Measurements from ENCODE around the gene CIT. TPM values are rescaled to one million over a fixed set of nuclear protein-coding genes. Genes with fewer than 3 reads are reported as not detected.
A peak's percentile ranks its signal among the peaks of the same experiment; 100 is the strongest.

The CIT gene
- total RNA-seq, 2 donors from 2014 or later = 64.2 to 88.1 TPM

- Mint-ChIP-seq H3K4me3 (no peak overlapping the region), H3K27ac (no peak overlapping the region), H3K27me3 (no peaks in the 10 kb centered on the region), H3K4me1 (no peaks in the 10 kb centered on the region), H3K9me3 (peaks cover 4% of the 10 kb centered on the region), H3K36me3 (ENCODE audit: low read depth) (peaks cover 7% of the 10 kb centered on the region)
- no peak for ATAC-seq (replicated peaks)
Observed at GRCh38 chr12:119836781-119837180, 40.3 kb downstream of the CIT start.

- Mint-ChIP-seq H3K27me3 (no peaks in the 10 kb centered on the region), H3K9me3 (peaks cover 4% of the 10 kb centered on the region), H3K36me3 (ENCODE audit: low read depth) (peaks cover 7% of the 10 kb centered on the region), H3K4me1 (no peaks in the 10 kb centered on the region), H3K4me3 (no peak overlapping the region), H3K27ac (no peak overlapping the region)
- no peak for ATAC-seq (replicated peaks)
Observed at GRCh38 chr12:119835068-119835467, 42.1 kb downstream of the CIT start.

- no peaks in the 10 kb centered on the region for H3K4me1 Mint-ChIP-seq
- H3K27me3 Mint-ChIP-seq = no peaks in the 10 kb centered on the region
- ATAC-seq (replicated peaks) = peak; percentile 32
- no peak overlapping the region for H3K27ac Mint-ChIP-seq
- H3K4me3 Mint-ChIP-seq = no peak overlapping the region
- H3K36me3 Mint-ChIP-seq (ENCODE audit: low read depth) = peaks cover 7% of the 10 kb centered on the region
- peaks cover 4% of the 10 kb centered on the region for H3K9me3 Mint-ChIP-seq
Observed at GRCh38 chr12:119829439-119829838, 47.7 kb downstream of the CIT start.

DNA sequence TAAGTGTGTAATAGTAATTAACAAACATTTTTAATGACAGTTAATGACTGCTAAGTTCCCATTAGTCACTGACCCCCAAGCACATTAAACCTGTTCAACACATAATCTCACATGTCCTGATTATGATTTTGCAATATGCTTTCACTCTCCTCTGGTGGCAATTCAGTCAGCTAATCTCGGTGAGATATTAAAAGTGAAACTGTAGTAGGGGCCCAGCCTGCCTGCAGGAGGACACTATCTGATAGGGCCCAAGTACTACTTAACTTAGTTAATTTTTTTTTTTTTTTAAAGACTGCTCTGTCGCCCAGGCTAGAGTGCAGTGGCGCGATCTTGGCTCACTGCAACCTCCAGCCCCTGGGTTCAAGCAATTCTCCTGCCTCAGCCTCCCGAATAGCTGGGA lies 48.8 kb downstream of the CIT start:
- H3K36me3 Mint-ChIP-seq (ENCODE audit: low read depth) = peaks cover 7% of the 10 kb centered on the region
- H3K27ac Mint-ChIP-seq = no peak overlapping the region
- H3K9me3 Mint-ChIP-seq = peaks cover 4% of the 10 kb centered on the region
- ATAC-seq (replicated peaks) = peak; percentile 42
- no peak overlapping the region for H3K4me3 Mint-ChIP-seq
- H3K4me1 Mint-ChIP-seq = peaks cover under 1% of the 10 kb centered on the region
- no peaks in the 10 kb centered on the region for H3K27me3 Mint-ChIP-seq

DNA sequence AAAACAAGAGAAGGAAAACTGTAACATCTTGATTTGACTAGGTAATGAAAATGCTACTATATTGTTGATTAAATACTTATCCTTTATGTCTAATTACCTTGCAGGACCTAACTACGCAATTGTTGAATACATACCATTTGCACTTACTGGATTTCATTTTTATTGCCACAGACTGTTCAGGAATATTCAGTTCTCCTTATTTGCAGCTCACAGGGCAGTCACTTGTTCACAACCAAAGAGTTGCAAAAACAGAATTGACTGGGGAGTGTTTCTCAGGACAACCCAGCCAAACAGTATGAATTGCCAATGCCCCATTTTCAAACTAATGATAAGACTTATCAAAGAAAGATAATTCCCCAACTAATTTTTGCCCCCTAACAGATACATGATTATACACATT lies 49.4 kb downstream of the CIT start:
- peaks cover 5% of the 10 kb centered on the region for H3K4me1 Mint-ChIP-seq
- peaks cover 3% of the 10 kb centered on the region for H3K36me3 Mint-ChIP-seq (ENCODE audit: low read depth)
- H3K9me3 Mint-ChIP-seq = peaks cover 1% of the 10 kb centered on the region
- no peak for ATAC-seq (replicated peaks)
- H3K27ac Mint-ChIP-seq = no peak overlapping the region
- H3K4me3 Mint-ChIP-seq = no peak overlapping the region
- no peaks in the 10 kb centered on the region for H3K27me3 Mint-ChIP-seq

DNA sequence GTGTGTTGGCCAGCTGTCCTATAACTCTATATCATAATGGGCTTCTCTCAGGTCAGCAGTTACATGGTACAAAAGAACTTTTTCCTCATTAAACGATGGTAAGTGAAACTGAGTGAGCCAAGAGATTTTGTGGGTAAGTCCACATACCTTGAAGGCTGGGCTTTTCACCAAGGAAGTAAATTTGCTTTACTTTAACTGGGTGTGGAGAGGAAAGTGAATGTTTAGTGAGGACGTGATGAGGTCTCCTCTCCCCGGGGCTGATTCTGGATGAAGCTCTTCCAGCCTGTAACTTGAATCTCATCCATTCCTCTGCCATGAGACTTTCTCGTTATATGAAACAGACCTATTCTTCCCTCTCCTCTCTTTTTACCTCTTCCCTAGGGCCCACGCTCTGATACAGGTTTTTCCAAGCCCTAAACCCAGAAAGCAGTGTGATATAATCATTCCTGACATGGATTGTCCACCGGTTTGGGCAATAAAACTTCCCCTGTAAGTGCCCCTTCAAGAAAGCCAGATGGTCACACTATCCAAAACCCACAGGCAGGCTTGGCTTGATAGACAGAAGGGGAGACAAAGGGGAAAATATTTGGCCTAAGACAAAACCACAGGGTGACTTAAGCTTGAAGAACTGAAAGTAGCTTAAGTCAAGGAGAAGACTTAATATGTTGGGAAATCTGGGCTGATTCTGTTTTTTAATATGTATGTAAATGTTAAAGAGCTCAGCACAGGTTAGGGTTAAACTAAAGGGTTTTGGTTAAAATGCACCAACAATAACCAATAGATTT lies 50.3 kb downstream of the CIT start:
- Mint-ChIP-seq H3K36me3 (ENCODE audit: low read depth) (no peaks in the 10 kb centered on the region), H3K27ac (no peak overlapping the region), H3K27me3 (no peaks in the 10 kb centered on the region)

GRCh38 chr12:119825262-119825661 lies 51.9 kb downstream of the CIT start:
- H3K9me3 Mint-ChIP-seq = no peaks in the 10 kb centered on the region
- no peaks in the 10 kb centered on the region for H3K27me3 Mint-ChIP-seq
- H3K36me3 Mint-ChIP-seq (ENCODE audit: low read depth) = no peaks in the 10 kb centered on the region
- no peak overlapping the region for H3K27ac Mint-ChIP-seq
- peaks cover 5% of the 10 kb centered on the region for H3K4me1 Mint-ChIP-seq
- no peak overlapping the region for H3K4me3 Mint-ChIP-seq
- ATAC-seq (replicated peaks) = no peak

More for the DNA sequence above, 50.3 kb downstream of the CIT start:
- no peak for ATAC-seq (replicated peaks)
- no peak overlapping the region for H3K4me3 Mint-ChIP-seq
- peaks cover 5% of the 10 kb centered on the region for H3K4me1 Mint-ChIP-seq
- H3K9me3 Mint-ChIP-seq = no peaks in the 10 kb centered on the region

GRCh38 chr12:119822046-119822445 lies 55.1 kb downstream of the CIT start:
- Mint-ChIP-seq H3K9me3 (no peaks in the 10 kb centered on the region), H3K27ac (peak overlapping the region; percentile 44), H3K36me3 (ENCODE audit: low read depth) (no peaks in the 10 kb centered on the region), H3K27me3 (no peaks in the 10 kb centered on the region), H3K4me1 (peaks cover 5% of the 10 kb centered on the region), H3K4me3 (no peak overlapping the region)
- no peak for ATAC-seq (replicated peaks)

- Mint-ChIP-seq H3K4me1 (peaks cover 5% of the 10 kb centered on the region), H3K36me3 (ENCODE audit: low read depth) (no peaks in the 10 kb centered on the region), H3K4me3 (no peak overlapping the region), H3K27me3 (no peaks in the 10 kb centered on the region), H3K9me3 (no peaks in the 10 kb centered on the region), H3K27ac (no peak overlapping the region)
- ATAC-seq (replicated peaks) = no peak
Observed at GRCh38 chr12:119819322-119819721, 57.8 kb downstream of the CIT start.

- Mint-ChIP-seq H3K4me1 (no peaks in the 10 kb centered on the region), H3K27me3 (no peaks in the 10 kb centered on the region), H3K4me3 (no peak overlapping the region), H3K9me3 (no peaks in the 10 kb centered on the region), H3K27ac (no peak overlapping the region), H3K36me3 (ENCODE audit: low read depth) (no peaks in the 10 kb centered on the region)
- no peak for ATAC-seq (replicated peaks)
Observed at GRCh38 chr12:119817546-119818343, 59.4 kb downstream of the CIT start.

DNA sequence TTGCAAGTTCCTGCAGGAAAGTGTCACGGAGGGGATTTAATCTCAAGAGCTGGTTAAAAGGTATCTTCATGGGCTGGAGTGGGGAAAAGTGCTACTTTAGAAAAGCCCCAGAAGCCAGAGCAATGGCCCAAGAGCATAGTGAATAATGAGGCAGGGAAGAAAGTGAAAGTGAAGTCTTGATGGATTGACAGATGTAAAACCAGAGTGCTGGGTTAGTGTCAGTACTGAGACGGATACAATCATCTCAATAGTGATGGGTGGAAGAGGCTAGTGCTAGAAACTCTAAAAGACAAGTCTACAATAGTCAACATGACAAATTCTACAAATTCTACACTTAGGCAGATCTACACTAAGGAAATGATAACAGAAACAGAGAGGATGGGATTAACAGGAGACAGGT lies 68.1 kb downstream of the CIT start:
- no peaks in the 10 kb centered on the region for H3K36me3 Mint-ChIP-seq (ENCODE audit: low read depth)

DNA sequence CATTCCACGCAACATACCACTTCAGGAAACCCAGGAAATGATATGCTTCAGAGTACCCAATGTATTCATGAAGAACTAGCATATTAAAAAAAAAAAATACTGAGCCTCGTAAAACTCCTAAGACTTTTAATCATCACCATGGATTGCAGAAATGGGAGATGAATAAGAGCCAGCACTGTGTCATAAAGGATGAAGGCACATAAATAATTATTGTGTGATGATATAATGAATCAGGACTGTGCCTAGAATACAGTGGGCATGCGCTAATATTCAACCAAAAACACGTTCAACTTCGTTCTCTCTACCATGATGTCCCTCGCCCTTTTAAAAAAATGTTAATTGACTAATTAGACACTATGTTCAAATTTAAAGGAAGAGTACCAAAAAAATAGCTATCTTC lies 68.7 kb downstream of the CIT start:
- no peaks in the 10 kb centered on the region for H3K36me3 Mint-ChIP-seq (ENCODE audit: low read depth)
- no peak overlapping the region for H3K4me3 Mint-ChIP-seq
- no peaks in the 10 kb centered on the region for H3K9me3 Mint-ChIP-seq
- peaks cover 4% of the 10 kb centered on the region for H3K4me1 Mint-ChIP-seq
- no peaks in the 10 kb centered on the region for H3K27me3 Mint-ChIP-seq
- no peak for ATAC-seq (replicated peaks)
- H3K27ac Mint-ChIP-seq = no peak overlapping the region

More for the DNA sequence above, 68.1 kb downstream of the CIT start:
- H3K27ac Mint-ChIP-seq = no peak overlapping the region
- no peak overlapping the region for H3K4me3 Mint-ChIP-seq
- no peaks in the 10 kb centered on the region for H3K27me3 Mint-ChIP-seq
- no peaks in the 10 kb centered on the region for H3K9me3 Mint-ChIP-seq
- ATAC-seq (replicated peaks) = peak; percentile 64
- H3K4me1 Mint-ChIP-seq = peaks cover 4% of the 10 kb centered on the region

- H3K27ac Mint-ChIP-seq = no peak overlapping the region
- H3K4me3 Mint-ChIP-seq = no peak overlapping the region
- no peaks in the 10 kb centered on the region for H3K27me3 Mint-ChIP-seq
- H3K36me3 Mint-ChIP-seq (ENCODE audit: low read depth) = no peaks in the 10 kb centered on the region
- H3K9me3 Mint-ChIP-seq = no peaks in the 10 kb centered on the region
- ATAC-seq (replicated peaks) = no peak
- peaks cover 4% of the 10 kb centered on the region for H3K4me1 Mint-ChIP-seq
Observed at GRCh38 chr12:119807380-119807779, 69.7 kb downstream of the CIT start.

DNA sequence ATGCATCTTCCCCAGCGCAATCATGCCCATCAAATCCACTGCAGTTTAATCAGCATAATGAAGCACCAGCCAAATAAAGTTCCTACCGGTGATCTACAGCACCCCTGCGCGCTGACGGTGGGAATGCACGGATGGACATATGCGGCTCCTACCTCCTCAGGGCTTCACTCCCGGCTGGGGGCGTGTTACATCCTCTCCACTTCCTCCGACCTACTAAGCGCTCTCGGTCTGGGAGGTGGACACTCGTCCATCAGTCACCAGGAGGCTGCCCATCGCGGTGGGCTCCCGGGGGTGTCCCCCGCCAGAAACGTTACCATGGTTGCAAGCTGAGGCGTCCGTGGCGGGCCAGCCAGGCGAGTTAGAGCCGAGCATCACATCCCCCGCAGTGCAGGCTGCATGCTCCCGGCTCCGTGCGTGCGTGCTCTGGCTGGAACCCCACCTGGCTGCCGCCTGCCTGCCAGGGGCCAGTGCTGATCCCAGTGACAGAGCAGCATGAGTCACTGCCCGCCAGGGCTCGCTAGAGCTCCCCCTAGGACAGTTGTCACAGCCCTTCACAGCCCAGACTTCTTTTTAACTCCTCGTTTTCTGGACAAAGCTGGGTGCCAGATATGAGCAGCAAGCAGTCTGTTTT lies 73.0 kb downstream of the CIT start:
- Mint-ChIP-seq H3K27me3 (no peaks in the 10 kb centered on the region), H3K4me3 (no peak overlapping the region), H3K27ac (no peak overlapping the region), H3K9me3 (no peaks in the 10 kb centered on the region), H3K36me3 (ENCODE audit: low read depth) (no peaks in the 10 kb centered on the region), H3K4me1 (peaks cover 3% of the 10 kb centered on the region)
- ATAC-seq (replicated peaks) = no peak

- H3K9me3 Mint-ChIP-seq = no peaks in the 10 kb centered on the region
- H3K4me3 Mint-ChIP-seq = no peak overlapping the region
- H3K27me3 Mint-ChIP-seq = no peaks in the 10 kb centered on the region
- H3K27ac Mint-ChIP-seq = no peak overlapping the region
- H3K4me1 Mint-ChIP-seq = no peaks in the 10 kb centered on the region
- no peak for ATAC-seq (replicated peaks)
- H3K36me3 Mint-ChIP-seq (ENCODE audit: low read depth) = no peaks in the 10 kb centered on the region
Observed at GRCh38 chr12:119803381-119803791, 73.7 kb downstream of the CIT start.
